Fibroblast of the aortic adventitia (primary cell): ENCODE measurements around the gene ZNF581. TPM values are rescaled to one million over a fixed set of nuclear protein-coding genes. Genes with fewer than 3 reads are reported as not detected.

Experiments
- DNase-seq: peaks from one replicate; pipeline ENCODE4 v3.0.0-alpha.2; 2010; ENCODE audit warnings: low read depth
- H3K4me3 ChIP-seq: 2 replicates; pipeline ENCODE4 v1.5.1; 2011; ENCODE audit warnings: low read depth, mild to moderate bottlenecking, control low read depth, low read length, moderate library complexity
- total RNA-seq: library from RNA; depleted of rRNA; stranded (reverse); fragments of >200 nt; gene quantifications from 2 replicates; pipeline ENCODE4 v1.2.3, GENCODE V29; 2012; ENCODE audit warnings: low replicate concordance
- TF ChIP-seq, protein P1 (sequence below): IDR thresholded peaks from 2 replicates; pipeline ENCODE4 v1.5.1; 2011; ENCODE audit warnings: mild to moderate bottlenecking, low read length, control low read depth, inconsistent platforms; ENCODE audit not compliant: insufficient read depth

ZNF581 gene
- total RNA-seq, 1 donor: 13.9 TPM

DNA sequence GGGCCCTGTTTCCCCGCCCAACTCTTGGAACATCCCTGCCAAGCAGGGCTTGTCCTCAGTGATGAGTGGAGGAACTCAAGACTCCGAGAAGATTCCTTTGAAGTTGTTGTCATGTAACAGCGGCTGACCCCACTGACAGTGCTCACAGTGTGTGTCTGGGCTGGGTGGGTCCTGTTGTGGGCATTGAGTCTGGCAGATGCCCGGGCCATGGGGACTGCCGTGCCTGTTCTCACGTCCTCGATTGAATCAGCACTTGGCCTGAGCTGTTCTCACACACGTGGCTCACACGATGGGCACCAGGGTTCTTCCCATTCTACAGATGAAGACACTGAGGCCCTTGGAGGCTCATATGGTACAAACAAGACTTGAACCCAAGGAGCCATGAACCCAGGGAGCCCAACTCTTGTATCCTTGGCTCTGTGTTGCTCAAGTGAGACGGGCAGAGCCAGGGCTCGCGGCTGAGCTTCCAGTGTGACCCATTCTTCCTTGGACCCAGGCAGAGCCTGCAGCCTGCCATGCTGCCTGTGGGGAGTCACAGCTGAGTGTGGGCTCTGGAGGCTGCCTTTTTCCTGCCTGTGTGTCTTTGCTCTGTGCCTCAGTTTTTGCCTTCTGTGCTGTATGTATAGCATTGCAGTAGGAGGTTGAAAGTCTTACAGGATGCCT, 23.0 kb downstream of the ZNF581 start:
- TF ChIP-seq, protein P1, sequence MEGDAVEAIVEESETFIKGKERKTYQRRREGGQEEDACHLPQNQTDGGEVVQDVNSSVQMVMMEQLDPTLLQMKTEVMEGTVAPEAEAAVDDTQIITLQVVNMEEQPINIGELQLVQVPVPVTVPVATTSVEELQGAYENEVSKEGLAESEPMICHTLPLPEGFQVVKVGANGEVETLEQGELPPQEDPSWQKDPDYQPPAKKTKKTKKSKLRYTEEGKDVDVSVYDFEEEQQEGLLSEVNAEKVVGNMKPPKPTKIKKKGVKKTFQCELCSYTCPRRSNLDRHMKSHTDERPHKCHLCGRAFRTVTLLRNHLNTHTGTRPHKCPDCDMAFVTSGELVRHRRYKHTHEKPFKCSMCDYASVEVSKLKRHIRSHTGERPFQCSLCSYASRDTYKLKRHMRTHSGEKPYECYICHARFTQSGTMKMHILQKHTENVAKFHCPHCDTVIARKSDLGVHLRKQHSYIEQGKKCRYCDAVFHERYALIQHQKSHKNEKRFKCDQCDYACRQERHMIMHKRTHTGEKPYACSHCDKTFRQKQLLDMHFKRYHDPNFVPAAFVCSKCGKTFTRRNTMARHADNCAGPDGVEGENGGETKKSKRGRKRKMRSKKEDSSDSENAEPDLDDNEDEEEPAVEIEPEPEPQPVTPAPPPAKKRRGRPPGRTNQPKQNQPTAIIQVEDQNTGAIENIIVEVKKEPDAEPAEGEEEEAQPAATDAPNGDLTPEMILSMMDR: no peak
- no peak for DNase-seq
- H3K4me3 ChIP-seq: no peak overlapping the region

- TF ChIP-seq, protein P1: no peak
- H3K4me3 ChIP-seq: no peak overlapping the region
- no peak for DNase-seq
Measured at GRCh38 chr19:55667006-55667381, 23.5 kb downstream of the ZNF581 start.

GRCh38 chr19:55667511-55667910, 24.1 kb downstream of the ZNF581 start:
- DNase-seq: no peak
- TF ChIP-seq, protein P1: no peak
- no peak overlapping the region for H3K4me3 ChIP-seq

GRCh38 chr19:55667958-55668357, 24.5 kb downstream of the ZNF581 start:
- no peak overlapping the region for H3K4me3 ChIP-seq
- no peak for DNase-seq
- TF ChIP-seq, protein P1: no peak

- H3K4me3 ChIP-seq: no peak overlapping the region
- DNase-seq: no peak
- TF ChIP-seq, protein P1: no peak
Measured at GRCh38 chr19:55668603-55669348, 25.3 kb downstream of the ZNF581 start.

- TF ChIP-seq, protein P1: no peak
Measured at GRCh38 chr19:55669418-55670279, 26.2 kb downstream of the ZNF581 start.

More at GRCh38 chr19:55669418-55670279, 26.2 kb downstream of the ZNF581 start:
- no peak overlapping the region for H3K4me3 ChIP-seq
- no peak for DNase-seq
